ENCODE data around the gene EGLN1. TPM values are rescaled to one million over a fixed set of nuclear protein-coding genes. Genes with fewer than 3 reads are reported as not detected.

The EGLN1 gene
- total and polyA plus RNA-seq, 2 of the 8 experiments (the other 6 are each of a cell fraction or from before 2014, with no cell fraction given) = 4.0 to 6.4 TPM

DNA sequence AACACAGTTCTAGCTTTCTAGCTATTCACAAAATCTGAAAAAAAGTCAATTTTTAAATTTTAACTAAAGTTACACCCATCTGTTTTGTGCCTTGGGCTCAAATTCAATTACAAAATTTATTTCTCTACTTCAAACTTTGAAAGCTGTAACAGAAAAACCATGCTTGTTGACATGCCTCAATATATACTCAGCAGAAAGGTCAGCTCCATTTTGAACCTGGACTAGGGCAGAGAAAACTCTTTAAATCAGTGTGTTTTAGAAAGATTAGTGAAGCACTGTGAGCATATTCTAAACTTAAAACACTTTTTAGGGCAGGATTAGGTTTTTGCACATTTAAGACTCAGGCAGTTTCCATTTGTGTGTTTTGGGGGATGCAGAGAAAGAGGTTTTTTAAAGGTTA, 49.6 kb downstream of the EGLN1 start:
- H3K79me2 ChIP-seq (ENCODE audit: control insufficient read depth in 1 of 2, insufficient read depth in 2 of 2, low read length in 2 of 2) = no peaks in the 10 kb centered on the region
- ChIA-PET POLR2A (ENCODE audit: partially characterized antibody) (interaction anchor here (1.0 kb wide), 1 partner anchor 9 kb away, joined by 3 read pairs; no protein-coding TSS in a partner anchor), CTCF (ENCODE audit: partially characterized antibody) (interaction anchor here (0.6 to 1.2 kb wide), 4 partner anchors 13 to 280 kb away, joined by 3 read pairs; no protein-coding TSS in a partner anchor)
- TF ChIP-seq PHF8 (conservative IDR thresholded peaks at IDR 0.05; ENCODE audit: low read depth, low read length) = no peak
- no peak for TF ChIP-seq ASH2L (IDR thresholded peaks at IDR 0.05; ENCODE audit: low read length)
- TF ChIP-seq, protein P1, sequence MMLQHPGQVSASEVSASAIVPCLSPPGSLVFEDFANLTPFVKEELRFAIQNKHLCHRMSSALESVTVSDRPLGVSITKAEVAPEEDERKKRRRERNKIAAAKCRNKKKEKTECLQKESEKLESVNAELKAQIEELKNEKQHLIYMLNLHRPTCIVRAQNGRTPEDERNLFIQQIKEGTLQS (IDR thresholded peaks at IDR 0.05; ENCODE audit: insufficient read depth, low read depth, low read length) = no peak
- TF ChIP-seq BCL11A (IDR thresholded peaks at IDR 0.05; ENCODE audit: low read depth in 2 of 2, low read length in 2 of 2) = no peak
- no peak for TF ChIP-seq POLR2AphosphoS5 (IDR thresholded peaks at IDR 0.05; ENCODE audit: low read depth, low read length)
- TF ChIP-seq TAF7 (optimal IDR thresholded peaks at IDR 0.05; ENCODE audit: borderline replicate concordance, low read depth, low read length) = no peak
- no peak for TF ChIP-seq YY1 (IDR thresholded peaks at IDR 0.05; ENCODE audit: low read depth, low read length)
- no peak for TF ChIP-seq FOSL1 (IDR thresholded peaks at IDR 0.05; ENCODE audit: insufficient read depth, low read depth, low read length)
- no peak for TF ChIP-seq CHD2 (IDR thresholded peaks at IDR 0.05; ENCODE audit: low read length)
- TF ChIP-seq POU5F1 (IDR thresholded peaks at IDR 0.05; ENCODE audit: low read depth, low read length) = no peak
- TF ChIP-seq SAP30 (IDR thresholded peaks at IDR 0.05; ENCODE audit: insufficient read depth, insufficient replicate concordance, low read length) = no peak
- no peak for TF ChIP-seq RNF2 (IDR thresholded peaks at IDR 0.05; ENCODE audit: borderline replicate concordance, low read depth, low read length, missing control alignments, poor library complexity, severe bottlenecking)
- no peak for TF ChIP-seq HDAC6 (IDR thresholded peaks at IDR 0.05; ENCODE audit: low read depth, low read length)
- TF ChIP-seq SIRT6 (IDR thresholded peaks at IDR 0.05; ENCODE audit: low read length) = no peak
- no peak for TF ChIP-seq TCF12 (IDR thresholded peaks at IDR 0.05; ENCODE audit: low read depth, low read length)

More for the DNA sequence above, 49.6 kb downstream of the EGLN1 start:
- no peaks in the 10 kb centered on the region for H3K27me3 ChIP-seq (replicated peaks in 1 of 4; ENCODE audit: control insufficient read depth in 3 of 4, extremely low read depth in 1 of 4, insufficient read depth in 3 of 4, low read length in 3 of 4)
- no peak for FAIRE-seq
- H4K20me1 ChIP-seq (replicated peaks in 1 of 2; ENCODE audit: control insufficient read depth in 1 of 2, insufficient read depth in 2 of 2, low read length in 2 of 2) = peaks cover 0 to 1% of the 10 kb centered on the region in 2 experiments
- H2BK12ac ChIP-seq (ENCODE audit: low read depth, low read length) = no peak overlapping the region
- H3K4me1 ChIP-seq (replicated peaks in 1 of 4; ENCODE audit: control insufficient read depth in 3 of 4, insufficient read depth in 4 of 4, low read length in 3 of 4) = peaks cover 0 to 4% (median 0%) of the 10 kb centered on the region in 4 experiments; a peak in 2 of 7 replicates
- no peak overlapping the region for H4K5ac ChIP-seq (ENCODE audit: insufficient read length, low read depth, low read length)
- H3K4me3 ChIP-seq (ENCODE audit: extremely low read depth in 1 of 4, insufficient read depth in 2 of 4, low read depth in 3 of 4, low read length in 4 of 4) = no peak overlapping the region
- no peak overlapping the region for H3K14ac ChIP-seq (ENCODE audit: insufficient read length)
- no peak overlapping the region for H2AFZ ChIP-seq (ENCODE audit: low read length)
- no peak overlapping the region for H2AK5ac ChIP-seq (ENCODE audit: low read depth, low read length)
- H2BK120ac ChIP-seq (replicated peaks; ENCODE audit: low read depth, low read length) = no peak overlapping the region
- no peak overlapping the region for H2BK20ac ChIP-seq (ENCODE audit: low read length)
- no peaks in the 10 kb centered on the region for H3K79me1 ChIP-seq (ENCODE audit: low read depth, low read length)
- no peaks in the 10 kb centered on the region for H3K36me3 ChIP-seq (ENCODE audit: control insufficient read depth in 2 of 4, insufficient read depth in 4 of 4, low read length in 3 of 4)
- H3K56ac ChIP-seq (replicated peaks; ENCODE audit: insufficient read length, low read depth, low read length) = no peak overlapping the region
- no peak overlapping the region for H3K4me2 ChIP-seq (ENCODE audit: insufficient read depth in 1 of 2, low read depth in 2 of 2, low read length in 2 of 2)
- no peak overlapping the region for H4K91ac ChIP-seq (replicated peaks; ENCODE audit: insufficient read length, low read length)
- no peak overlapping the region for H3K9ac ChIP-seq (replicated peaks in 1 of 4; ENCODE audit: extremely low read depth in 1 of 4, low read depth in 3 of 4, low read length in 3 of 4)
- no peak for DNase-seq (ENCODE audit: low read depth in 1 of 2, low spot score in 2 of 2)
- H3K18ac ChIP-seq (ENCODE audit: extremely low read depth, low read length) = no peak overlapping the region
- H4K8ac ChIP-seq (ENCODE audit: extremely low read depth, insufficient read depth, low read length) = no peak overlapping the region
- H3K4ac ChIP-seq (replicated peaks; ENCODE audit: insufficient read length, low read depth, low read length) = no peak overlapping the region
- H3K23me2 ChIP-seq (ENCODE audit: low read depth, low read length) = no peaks in the 10 kb centered on the region
- no peak overlapping the region for H3K23ac ChIP-seq (ENCODE audit: insufficient read length)
- H2BK5ac ChIP-seq (ENCODE audit: low read depth, low read length) = no peak overlapping the region
- H2BK15ac ChIP-seq (ENCODE audit: low read length) = no peak overlapping the region
- H3K27ac ChIP-seq (ENCODE audit: low read depth, low read length) = no peak overlapping the region
- H3K9me3 ChIP-seq (ENCODE audit: insufficient read depth in 2 of 2, low read depth in 1 of 2, low read length in 1 of 2) = no peaks in the 10 kb centered on the region

Measured in H1 (cell line).